SK-N-SH (cell line): ENCODE results near the gene NUCB1. TPM values are rescaled to one million over a fixed set of nuclear protein-coding genes. Genes with fewer than 3 reads are reported as not detected.

ENCODE experiments used
- CTCF ChIA-PET: fragments of 300-600, 350-600 bp; formaldehyde crosslinking; extraction: SDS; loops from one replicate; lab custom pipeline; 2021; lab: Yijun Ruan, JAX
- POLR2A ChIA-PET: fragments of 350-600 bp; sonication (Branson Sonifier 250); formaldehyde crosslinking; extraction: SDS; loops from one replicate; lab custom pipeline; 2020; ENCODE audit warnings: antibody characterized with exemption, inconsistent platforms; lab: Yijun Ruan, JAX
- DNase-seq: peaks from one replicate; pipeline ENCODE4 v3.0.0; 2012
- H2AFZ ChIP-seq: fragments of 200-600 bp; sonication (generic); 2 replicates; pipeline ENCODE4 v1.8.1; 2016; ENCODE audit warnings: antibody characterized with exemption, mild to moderate bottlenecking, low read depth
- H3F3A ChIP-seq: fragments of 200-600 bp; sonication (generic); replicated peaks from 2 replicates; pipeline ENCODE3; 2016; ENCODE audit warnings: antibody characterized with exemption, mild to moderate bottlenecking; ENCODE audit not compliant: insufficient read depth
- H3K27ac ChIP-seq, 2 experiments: fragments of 200-500 bp in 1 of 2; fragments of 200-600 bp in 1 of 2; sonication (Bioruptor generic) in 1 of 2; sonication (generic), shearing (Covaris generic) in 1 of 2; 2 replicates each; pipeline versions ENCODE4 v1.5.1 to v1.6.1; 2014 to 2016; ENCODE audit warnings: low read depth in 2 of 2, inconsistent platforms in 1 of 2, low read length in 1 of 2, mild to moderate bottlenecking in 1 of 2, mixed read lengths in 1 of 2
- H3K27me3 ChIP-seq: fragments of 200-600 bp; sonication (generic), shearing (Covaris generic); 2 replicates; pipeline ENCODE4 v1.6.1; 2016; ENCODE audit warnings: mixed run types; ENCODE audit not compliant: insufficient read depth
- H3K36me3 ChIP-seq, 2 experiments: fragments of 200-500 bp in 1 of 2; fragments of 200-600 bp in 1 of 2; sonication (Bioruptor generic) in 1 of 2; sonication (generic) in 1 of 2; replicated peaks in 1 of 2; 2 replicates each; pipeline versions ENCODE3 to v1.5.1; 2014 to 2016; ENCODE audit warnings: low read length in 1 of 2, mild to moderate bottlenecking in 1 of 2; ENCODE audit not compliant: insufficient read depth in 2 of 2, control insufficient read depth in 1 of 2
- H3K4me1 ChIP-seq, 2 experiments: fragments of 200-500 bp in 1 of 2; fragments of 200-600 bp in 1 of 2; sonication (Bioruptor generic) in 1 of 2; sonication (generic), shearing (Covaris generic) in 1 of 2; 2 replicates each; pipeline versions ENCODE4 v1.5.1 to v1.6.1; 2014 to 2016; ENCODE audit warnings: low read depth in 1 of 2, low read length in 1 of 2, mixed run types in 1 of 2; ENCODE audit not compliant: insufficient read depth in 2 of 2, control insufficient read depth in 1 of 2
- H3K4me2 ChIP-seq: fragments of 200-600 bp; sonication (generic), shearing (Covaris generic); 2 replicates; pipeline ENCODE4 v1.6.1; 2017; ENCODE audit warnings: mixed run types
- H3K4me3 ChIP-seq, 2 experiments: fragments of 200-500 bp in 1 of 2; fragments of 200-600 bp in 1 of 2; sonication (Bioruptor generic) in 1 of 2; sonication (generic), shearing (Covaris generic) in 1 of 2; 2 replicates each; pipeline versions ENCODE4 v1.5.1 to v1.8.1; 2014 to 2016; ENCODE audit warnings: low read depth in 2 of 2, inconsistent platforms in 1 of 2, low read length in 1 of 2, mild to moderate bottlenecking in 1 of 2, mixed read lengths in 1 of 2, moderate library complexity in 1 of 2
- H3K79me2 ChIP-seq: fragments of 200-600 bp; sonication (generic); 2 replicates; pipeline ENCODE4 v1.8.1; 2017; ENCODE audit warnings: mild to moderate bottlenecking; ENCODE audit not compliant: insufficient read depth
- H3K9ac ChIP-seq: fragments of 200-600 bp; sonication (generic); 2 replicates; pipeline ENCODE4 v1.6.1; 2017; ENCODE audit warnings: mixed run types
- H3K9me2 ChIP-seq: fragments of 200-600 bp; sonication (generic); 2 replicates; pipeline ENCODE4 v1.6.1; 2017; ENCODE audit warnings: mixed run types
- H3K9me3 ChIP-seq: fragments of 200-600 bp; sonication (generic); 2 replicates; pipeline ENCODE4 v1.6.1; 2017; ENCODE audit warnings: mixed run types, mild to moderate bottlenecking, moderate library complexity
- H4K20me1 ChIP-seq: fragments of 200-600 bp; sonication (generic); 2 replicates; pipeline ENCODE4 v1.6.1; 2017; ENCODE audit warnings: mild to moderate bottlenecking, mixed run types; ENCODE audit not compliant: insufficient read depth
- CHD2 ChIP-seq: fragments of 150-350 bp; IDR thresholded peaks from 2 replicates; pipeline ENCODE4 v1.6.1; 2018; ENCODE audit warnings: low read length; ENCODE audit not compliant: partially characterized antibody
- CTCF ChIP-seq: fragments of 200-600 bp; sonication (generic); IDR thresholded peaks from 2 replicates; pipeline ENCODE4 v1.6.1; 2017; ENCODE audit warnings: antibody characterized with exemption, mild to moderate bottlenecking, moderate library complexity
- ELF1 ChIP-seq: IDR thresholded peaks from 2 replicates; pipeline ENCODE4 v1.4.0; 2012
- EP300 ChIP-seq, 2 experiments: IDR thresholded peaks; 2 replicates each; pipeline versions ENCODE4 v1.4.0 to v1.6.1; 2012; ENCODE audit warnings: borderline replicate concordance in 1 of 2, low read depth in 1 of 2, low read length in 1 of 2
- EZH2phosphoT487 ChIP-seq: fragments of 200-600 bp; sonication (generic); IDR thresholded peaks from 2 replicates; pipeline ENCODE4 v1.6.1; 2017; ENCODE audit warnings: low read depth, mixed run types, mild to moderate bottlenecking, antibody characterized with exemption, moderate library complexity, borderline replicate concordance
- FOSL2 ChIP-seq: IDR thresholded peaks from 2 replicates; pipeline ENCODE4 v1.4.0; 2012; ENCODE audit warnings: low read depth, mild to moderate bottlenecking, moderate library complexity, borderline replicate concordance
- GATA2 ChIP-seq: sonication (generic); formaldehyde crosslinking; IDR thresholded peaks from 2 replicates; pipeline ENCODE4 v1.5.0; 2020; ENCODE audit warnings: mild to moderate bottlenecking, missing genetic modification reagents
- MEF2A ChIP-seq: IDR thresholded peaks from 2 replicates; pipeline ENCODE4 v1.4.0; 2012; ENCODE audit warnings: low read depth, borderline replicate concordance
- MXI1 ChIP-seq: IDR thresholded peaks from 2 replicates; pipeline ENCODE4 v1.6.1; 2012; ENCODE audit warnings: mild to moderate bottlenecking, low read depth, low read length, improper control_type of control experiment
- NRF1 ChIP-seq: IDR thresholded peaks from 2 replicates; pipeline ENCODE4 v1.6.1; 2012; ENCODE audit warnings: low read depth, mild to moderate bottlenecking, low read length
- POLR2AphosphoS5 ChIP-seq: IDR thresholded peaks from 2 replicates; pipeline ENCODE4 v1.6.1; 2012; ENCODE audit warnings: low read depth, low read length
- SMC3 ChIP-seq: IDR thresholded peaks from 2 replicates; pipeline ENCODE4 v1.6.1; 2012; ENCODE audit warnings: low read depth, low read length, improper control_type of control experiment
- TEAD4 ChIP-seq: IDR thresholded peaks from 2 replicates; pipeline ENCODE4 v1.4.0; 2012; ENCODE audit warnings: mild to moderate bottlenecking, borderline replicate concordance; ENCODE audit not compliant: insufficient read depth
- WGBS: methylation state at CpG from one replicate; pipeline ENCODE4 v1.1.6; 2017; ENCODE audit warnings: low lambda C conversion rate; 5-methylcytosine and 5-hydroxymethylcytosine counted together
- polyA plus RNA-seq, 3 experiments: library from polyadenylated mRNA; depleted of rRNA; stranded (reverse); fragments of >200 nt; gene quantifications; 2 replicates each; pipeline ENCODE4 v1.2.3, GENCODE V29; 2012
- TF ChIP-seq, protein P1 (sequence below): IDR thresholded peaks from 2 replicates; pipeline ENCODE4 v1.4.0; 2012; ENCODE audit warnings: low read depth, borderline replicate concordance
- TF ChIP-seq, protein P2 (sequence below): fragments of 150-350 bp; IDR thresholded peaks from 2 replicates; pipeline ENCODE4 v1.6.1; 2016; ENCODE audit warnings: mild to moderate bottlenecking, low read depth, low read length
- TF ChIP-seq, protein P3 (sequence below): IDR thresholded peaks from 2 replicates; pipeline ENCODE4 v1.4.0; 2012; ENCODE audit warnings: low read depth

The NUCB1 gene
- polyA plus RNA-seq, 1 of the 3 experiments (the other 2 are of a cell fraction): 397 TPM

DNA sequence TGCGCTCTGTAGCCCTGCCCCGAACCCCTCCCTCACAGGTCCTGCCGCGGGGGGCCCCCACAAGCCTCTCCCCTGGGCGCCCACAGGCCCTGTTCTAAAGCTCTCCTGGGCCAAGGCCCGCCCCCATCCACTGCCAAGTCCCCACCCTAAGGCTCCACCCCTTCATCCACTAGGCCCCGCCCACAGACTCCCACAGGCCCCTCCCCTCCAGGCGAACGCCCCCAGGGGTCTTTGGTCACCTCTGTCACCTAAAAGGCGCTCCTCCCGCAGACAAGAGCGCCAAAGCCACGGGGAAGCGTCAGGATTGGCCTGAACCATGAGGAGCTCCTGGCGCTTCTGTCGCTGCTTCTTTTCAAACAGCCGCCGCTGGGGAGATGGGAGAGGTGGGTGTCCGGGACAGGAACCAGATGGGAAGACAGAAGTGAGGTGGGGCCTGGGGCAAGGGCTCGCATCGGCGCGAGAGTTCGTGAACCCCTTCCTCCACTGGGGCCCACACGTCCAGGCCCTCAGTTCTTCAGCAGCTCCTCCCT, 3.9 kb upstream of the NUCB1 start:
- ChIA-PET POLR2A (interaction anchor here (0.8 kb wide), 1 partner anchor 24 kb away, joined by 6 read pairs; the partner anchor contains the start of gene PPP1R15A), CTCF (no interaction called here)
- Histone ChIP-seq H3K4me3 (no peak overlapping the region), H3K9ac (no peak overlapping the region), H3K9me3 (no peaks in the 10 kb centered on the region), H3K36me3 (no peaks in the 10 kb centered on the region), H3K79me2 (peaks cover 11% of the 10 kb centered on the region), H3K27ac (no peak overlapping the region), H3K9me2 (no peaks in the 10 kb centered on the region), H4K20me1 (no peaks in the 10 kb centered on the region), H3K27me3 (no peaks in the 10 kb centered on the region), H3K4me2 (no peak overlapping the region), H3K4me1 (peaks cover 0 to 2% of the 10 kb centered on the region in 2 experiments; a peak in 1 of 4 replicates), H2AFZ (no peak overlapping the region), H3F3A (peaks cover 9% of the 10 kb centered on the region)
- 66% methylated on average over 19 of the region's 25 CpGs for WGBS
- no peak for TF ChIP-seq TEAD4
- TF ChIP-seq, protein P1, sequence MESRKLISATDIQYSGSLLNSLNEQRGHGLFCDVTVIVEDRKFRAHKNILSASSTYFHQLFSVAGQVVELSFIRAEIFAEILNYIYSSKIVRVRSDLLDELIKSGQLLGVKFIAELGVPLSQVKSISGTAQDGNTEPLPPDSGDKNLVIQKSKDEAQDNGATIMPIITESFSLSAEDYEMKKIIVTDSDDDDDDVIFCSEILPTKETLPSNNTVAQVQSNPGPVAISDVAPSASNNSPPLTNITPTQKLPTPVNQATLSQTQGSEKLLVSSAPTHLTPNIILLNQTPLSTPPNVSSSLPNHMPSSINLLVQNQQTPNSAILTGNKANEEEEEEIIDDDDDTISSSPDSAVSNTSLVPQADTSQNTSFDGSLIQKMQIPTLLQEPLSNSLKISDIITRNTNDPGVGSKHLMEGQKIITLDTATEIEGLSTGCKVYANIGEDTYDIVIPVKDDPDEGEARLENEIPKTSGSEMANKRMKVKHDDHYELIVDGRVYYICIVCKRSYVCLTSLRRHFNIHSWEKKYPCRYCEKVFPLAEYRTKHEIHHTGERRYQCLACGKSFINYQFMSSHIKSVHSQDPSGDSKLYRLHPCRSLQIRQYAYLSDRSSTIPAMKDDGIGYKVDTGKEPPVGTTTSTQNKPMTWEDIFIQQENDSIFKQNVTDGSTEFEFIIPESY: no peak
- no peak for TF ChIP-seq NRF1
- TF ChIP-seq MEF2A: no peak
- TF ChIP-seq ELF1: no peak
- no peak for TF ChIP-seq MXI1
- no peak for TF ChIP-seq POLR2AphosphoS5
- peak; percentile 90 for DNase-seq

DNA sequence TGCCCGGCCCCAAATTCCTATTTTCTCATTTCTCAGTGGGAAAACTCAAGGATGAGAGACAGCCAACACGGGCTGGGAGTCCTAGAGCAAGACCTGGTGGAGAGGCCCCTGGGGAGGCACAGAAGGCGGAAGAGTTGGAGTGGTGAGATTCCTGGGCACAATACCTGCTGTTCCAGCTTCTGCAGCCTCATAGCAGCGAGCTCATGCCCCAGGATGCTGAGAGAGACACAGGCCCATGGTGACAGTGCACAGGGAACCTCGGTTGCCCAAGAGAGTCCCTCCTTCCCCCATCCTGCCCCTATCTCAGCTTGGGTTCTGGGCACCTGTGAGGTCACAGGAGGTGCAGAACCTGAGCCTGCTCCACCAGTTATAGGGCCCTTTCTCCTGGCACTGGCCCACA, 2.9 kb upstream of the NUCB1 start:
- H4K20me1 ChIP-seq: no peaks in the 10 kb centered on the region
- no peaks in the 10 kb centered on the region for H3K9me2 ChIP-seq
- H3K27ac ChIP-seq: no peak overlapping the region
- WGBS: 87% methylated on average over 3 of the region's 5 CpGs
- TF ChIP-seq FOSL2: no peak
- no peak for TF ChIP-seq ELF1
- TF ChIP-seq, protein P2, sequence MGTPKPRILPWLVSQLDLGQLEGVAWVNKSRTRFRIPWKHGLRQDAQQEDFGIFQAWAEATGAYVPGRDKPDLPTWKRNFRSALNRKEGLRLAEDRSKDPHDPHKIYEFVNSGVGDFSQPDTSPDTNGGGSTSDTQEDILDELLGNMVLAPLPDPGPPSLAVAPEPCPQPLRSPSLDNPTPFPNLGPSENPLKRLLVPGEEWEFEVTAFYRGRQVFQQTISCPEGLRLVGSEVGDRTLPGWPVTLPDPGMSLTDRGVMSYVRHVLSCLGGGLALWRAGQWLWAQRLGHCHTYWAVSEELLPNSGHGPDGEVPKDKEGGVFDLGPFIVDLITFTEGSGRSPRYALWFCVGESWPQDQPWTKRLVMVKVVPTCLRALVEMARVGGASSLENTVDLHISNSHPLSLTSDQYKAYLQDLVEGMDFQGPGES: no peak
- TF ChIP-seq, protein P3, sequence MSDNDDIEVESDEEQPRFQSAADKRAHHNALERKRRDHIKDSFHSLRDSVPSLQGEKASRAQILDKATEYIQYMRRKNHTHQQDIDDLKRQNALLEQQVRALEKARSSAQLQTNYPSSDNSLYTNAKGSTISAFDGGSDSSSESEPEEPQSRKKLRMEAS: no peak
- TF ChIP-seq MXI1: no peak
- TF ChIP-seq NRF1: no peak
- TF ChIP-seq GATA2 (CRISPR knock-in tag): no peak
- no peak for TF ChIP-seq CTCF
- no peak for TF ChIP-seq EZH2phosphoT487
- TF ChIP-seq SMC3: no peak
- no peak for TF ChIP-seq EP300 (IDR thresholded peaks at IDR 0.05; ENCODE audit: borderline replicate concordance in 1 of 2, low read depth in 1 of 2, low read length in 1 of 2)
- TF ChIP-seq POLR2AphosphoS5: no peak
- no peak for TF ChIP-seq CHD2
- TF ChIP-seq, protein P1: no peak
- ChIA-PET POLR2A (no interaction called here), CTCF (no interaction called here)
- H3F3A ChIP-seq: peaks cover 9% of the 10 kb centered on the region
- H3K4me2 ChIP-seq: no peak overlapping the region
- no peak overlapping the region for H3K9ac ChIP-seq
- DNase-seq: no peak
- no peaks in the 10 kb centered on the region for H3K9me3 ChIP-seq
- H3K36me3 ChIP-seq: no peaks in the 10 kb centered on the region
- no peak overlapping the region for H3K4me3 ChIP-seq
- H3K27me3 ChIP-seq: no peaks in the 10 kb centered on the region
- peaks cover 0 to 9% of the 10 kb centered on the region in 2 experiments; a peak in 1 of 4 replicates for H3K4me1 ChIP-seq
- H3K79me2 ChIP-seq: peaks cover 20% of the 10 kb centered on the region
- no peak overlapping the region for H2AFZ ChIP-seq
